ENCODE measurements around the gene ID1. TPM values are rescaled to one million over a fixed set of nuclear protein-coding genes. Genes with fewer than 3 reads are reported as not detected.
"Not testable (repeated sequence)": the region's sequence is repeated elsewhere in the genome, so short reads cannot be mapped to it uniquely, and the experiment has no call there.

Gene ID1
- total RNA-seq, 1 donor from 2014 or later: 89.5 TPM

GRCh38 chr20:31617432-31618104, 12.5 kb downstream of the ID1 start:
- intact Hi-C loops (cut with DNase I): no loop called here
- DNase-seq: no peak
- ATAC-seq (ENCODE audit: poor library complexity): no peak

DNA sequence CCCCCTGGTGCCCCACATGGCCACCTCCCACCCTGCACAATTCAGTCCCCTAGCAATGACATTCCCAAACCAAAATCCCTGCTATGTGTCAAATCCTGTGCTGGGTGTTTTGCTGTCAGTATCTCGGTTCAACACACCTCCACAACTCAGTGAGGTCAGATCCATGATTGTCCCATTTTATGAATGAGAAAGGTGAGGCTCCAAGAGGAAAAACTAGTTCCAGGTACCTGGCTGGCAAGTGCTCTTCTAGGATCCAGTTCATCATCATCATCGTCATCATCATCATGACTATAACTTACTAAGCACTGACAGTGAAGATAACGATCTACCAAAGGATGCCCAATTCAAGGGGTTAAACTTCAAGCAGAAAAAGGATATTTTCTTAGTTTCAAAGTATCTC, 15.2 kb downstream of the ID1 start:
- ATAC-seq (ENCODE audit: poor library complexity) (no peak), DNase-seq (no peak)
- intact Hi-C loops (cut with DNase I): no loop called here

GRCh38 chr20:31623123-31623505, 18.0 kb downstream of the ID1 start:
- intact Hi-C loops (cut with DNase I): not testable (repeated sequence)

GRCh38 chr20:31626534-31626933, 21.4 kb downstream of the ID1 start:
- intact Hi-C loops (cut with DNase I); ATAC-seq (ENCODE audit: poor library complexity); DNase-seq: not testable (repeated sequence)

More at GRCh38 chr20:31623123-31623505, 18.0 kb downstream of the ID1 start:
- ATAC-seq (ENCODE audit: poor library complexity): not testable (repeated sequence)
- DNase-seq: peak; percentile 6

DNA sequence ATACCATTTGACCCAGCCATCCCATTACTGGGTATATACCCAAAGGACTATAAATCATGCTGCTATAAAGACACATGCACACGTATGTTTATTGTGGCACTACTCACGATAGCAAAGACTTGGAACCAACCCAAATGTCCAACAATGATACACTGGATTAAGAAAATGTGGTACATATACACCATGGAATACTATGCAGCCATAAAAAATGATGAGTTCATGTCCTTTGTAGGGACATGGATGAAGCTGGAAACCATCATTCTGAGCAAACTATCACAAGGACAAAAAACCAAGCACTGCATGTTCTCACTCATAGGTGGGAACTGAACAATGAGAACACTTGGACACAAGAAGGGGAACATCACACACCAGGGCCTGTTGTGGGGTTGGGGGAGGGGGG, 23.0 kb downstream of the ID1 start:
- intact Hi-C loops (cut with DNase I); ATAC-seq (ENCODE audit: poor library complexity); DNase-seq: not testable (repeated sequence)

DNA sequence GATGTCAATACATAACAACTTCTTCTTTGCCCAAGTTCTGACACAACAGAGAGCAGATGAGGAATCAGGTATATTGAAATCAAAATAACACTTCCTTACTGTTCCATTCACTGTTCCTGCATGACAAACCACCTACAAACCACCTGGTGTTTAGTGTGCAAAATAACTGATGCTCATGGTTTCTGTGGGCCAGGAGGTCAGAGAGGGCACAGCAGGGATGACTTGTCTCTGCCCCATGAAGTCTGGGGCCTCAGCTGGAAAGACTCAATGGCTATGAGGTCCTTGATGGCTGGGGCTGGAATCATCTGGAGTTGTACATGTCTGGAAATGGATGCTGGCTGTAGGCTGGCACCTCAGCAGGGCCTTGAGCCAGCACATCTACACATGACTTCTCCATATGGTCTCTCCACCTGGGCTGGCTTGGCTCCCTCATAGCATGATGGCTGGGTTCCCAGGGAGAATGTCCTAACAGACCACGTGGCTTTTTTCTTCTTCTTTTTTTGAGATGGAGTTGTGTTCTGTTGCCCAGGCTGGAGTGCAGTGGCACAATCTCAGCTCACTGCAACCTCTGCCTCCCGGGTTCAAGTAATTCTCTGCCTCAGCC, 25.2 kb downstream of the ID1 start:
- ATAC-seq (ENCODE audit: poor library complexity) (no peak), DNase-seq (no peak)
- intact Hi-C loops (cut with DNase I): no loop called here

GRCh38 chr20:31632548-31633338, 27.7 kb downstream of the ID1 start:
- DNase-seq (peak; percentile 27), ATAC-seq (ENCODE audit: poor library complexity) (no peak)
- intact Hi-C loops (cut with DNase I): no loop called here

DNA sequence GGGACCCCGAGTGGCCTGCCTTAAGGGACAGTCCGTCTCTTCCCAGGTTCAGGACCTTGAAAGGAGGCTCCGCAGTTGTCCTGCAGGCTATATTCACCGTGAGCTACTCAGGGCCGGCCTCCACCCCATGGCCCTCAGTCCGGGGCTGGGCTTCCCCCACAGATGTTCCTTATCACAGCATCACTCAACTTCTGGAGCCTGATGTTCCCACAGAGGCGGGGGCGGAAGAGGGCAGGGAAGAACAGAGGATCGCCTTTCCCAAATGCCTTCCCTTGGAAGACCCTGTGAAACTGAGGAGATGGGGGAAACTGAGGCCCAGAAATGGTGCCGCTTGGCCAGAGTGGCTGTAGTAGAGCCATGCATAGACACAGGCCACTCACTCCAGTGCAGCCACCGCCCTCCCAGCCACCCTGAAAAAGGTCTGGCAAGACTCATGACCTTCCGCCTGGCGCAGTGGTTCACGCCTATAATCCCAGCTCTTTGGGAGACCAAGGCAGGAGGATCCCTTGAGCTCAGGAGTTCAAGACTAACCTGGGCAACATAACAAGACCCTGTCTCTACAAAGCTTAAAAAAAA, 28.3 kb downstream of the ID1 start:
- intact Hi-C loops (cut with DNase I): no loop called here
- DNase-seq (peak; percentile 34), ATAC-seq (ENCODE audit: poor library complexity) (peak; percentile 19)

DNA sequence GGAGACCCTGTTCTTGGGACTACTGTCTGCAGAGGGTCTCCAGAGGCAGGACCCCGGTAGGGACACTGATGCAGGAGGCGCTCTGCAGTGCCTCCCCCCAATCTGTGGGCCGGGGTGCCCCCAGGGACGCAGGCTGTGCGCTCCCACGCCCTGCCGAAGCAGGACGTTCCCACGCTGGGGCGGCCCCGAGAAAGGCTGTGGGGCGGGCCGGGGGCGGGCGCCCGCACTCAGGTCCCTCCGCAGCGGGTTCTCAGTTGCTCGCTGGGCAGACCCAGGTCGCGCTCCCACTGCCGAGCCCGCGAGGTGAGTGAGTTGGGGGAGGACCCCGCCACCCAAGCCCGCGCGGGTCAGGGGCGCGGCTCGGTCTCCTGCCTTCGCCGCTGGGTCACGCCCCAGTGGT, 32.6 kb downstream of the ID1 start, which contains the start of gene COX4I2:
TSS of gene COX4I2 (plus strand) at position 253 of the 400 bp plus-strand sequence. CDS start 1,106 bp downstream, outside the sequence.
- intact Hi-C loops (cut with DNase I): no loop called here
- ATAC-seq (ENCODE audit: poor library complexity): peak; percentile 54
- peak; percentile 56 for DNase-seq

GRCh38 chr20:31638317-31638716, 33.2 kb downstream of the ID1 start:
- intact Hi-C loops (cut with DNase I): no loop called here
- DNase-seq: peak; percentile 26
- peak; percentile 37 for ATAC-seq (ENCODE audit: poor library complexity)

DNA sequence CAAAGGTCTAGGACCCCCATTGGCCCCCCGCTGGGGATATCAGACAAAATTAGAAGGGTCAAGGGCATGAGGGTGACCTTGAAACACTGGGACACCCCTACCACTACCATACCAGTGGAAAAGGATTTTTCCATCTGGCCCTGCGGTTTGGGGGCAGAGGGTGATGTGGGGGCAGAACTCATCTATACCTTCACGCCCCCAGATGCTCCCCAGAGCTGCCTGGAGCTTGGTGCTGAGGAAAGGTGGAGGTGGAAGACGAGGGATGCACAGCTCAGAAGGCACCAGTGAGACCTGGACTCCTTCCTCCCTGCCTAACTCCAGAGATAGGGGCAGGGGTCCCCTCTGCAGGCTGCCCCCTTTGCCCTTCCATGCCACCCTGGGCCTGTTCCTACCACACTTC, 33.7 kb downstream of the ID1 start:
- ATAC-seq (ENCODE audit: poor library complexity) (no peak), DNase-seq (no peak)
- intact Hi-C loops (cut with DNase I): no loop called here

DNA sequence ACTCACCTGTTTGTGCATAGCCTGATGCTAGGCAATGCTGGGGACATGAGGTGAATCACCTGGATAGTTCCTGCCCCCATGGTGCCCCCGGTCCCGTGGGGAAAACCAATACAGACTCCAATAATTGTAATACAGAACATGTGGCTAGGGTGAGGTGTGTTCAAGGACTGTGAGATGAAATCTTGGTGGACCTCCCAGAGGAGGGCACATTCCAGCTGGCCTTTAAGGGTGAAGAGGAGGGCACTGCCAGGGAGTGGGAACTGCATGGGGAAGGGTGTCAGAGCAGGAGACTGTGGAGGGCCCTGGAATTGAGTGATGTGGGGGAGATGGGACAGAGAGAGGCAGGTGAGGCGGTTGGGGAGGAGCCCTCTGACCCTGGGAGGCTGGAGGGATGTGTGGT, 35.2 kb downstream of the ID1 start:
- intact Hi-C loops (cut with DNase I): no loop called here
- no peak for ATAC-seq (ENCODE audit: poor library complexity)
- DNase-seq: peak; percentile 4

- intact Hi-C loops (cut with DNase I): no loop called here
- DNase-seq (peak; percentile 13), ATAC-seq (ENCODE audit: poor library complexity) (no peak)
These were observed 36.3 kb downstream of the ID1 start for GRCh38 chr20:31641391-31641790.

GRCh38 chr20:31642837-31643236, 37.7 kb downstream of the ID1 start:
- no peak for DNase-seq
- no peak for ATAC-seq (ENCODE audit: poor library complexity)
- intact Hi-C loops (cut with DNase I): no loop called here

DNA sequence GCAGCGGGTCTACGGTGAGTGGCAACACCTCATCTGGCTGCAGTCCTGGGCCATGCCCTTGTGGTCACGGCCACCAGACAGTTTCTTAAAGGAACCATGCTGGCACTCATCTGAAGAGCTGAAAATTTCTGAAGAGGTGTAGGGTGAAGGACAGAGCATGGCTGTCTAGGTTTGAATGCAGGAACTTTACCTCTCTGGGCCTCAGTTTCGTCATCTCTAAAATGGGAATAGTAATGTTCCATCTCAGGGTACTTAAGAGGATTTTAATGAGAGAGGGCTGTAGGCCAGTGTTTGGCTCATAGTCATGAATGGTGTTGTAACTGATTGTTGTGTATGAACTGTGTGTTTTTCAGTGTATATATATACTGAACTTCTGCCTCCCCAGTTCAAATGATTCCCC, 38.4 kb downstream of the ID1 start:
- intact Hi-C loops (cut with DNase I): no loop called here
- DNase-seq (peak; percentile 1), ATAC-seq (ENCODE audit: poor library complexity) (no peak)

DNA sequence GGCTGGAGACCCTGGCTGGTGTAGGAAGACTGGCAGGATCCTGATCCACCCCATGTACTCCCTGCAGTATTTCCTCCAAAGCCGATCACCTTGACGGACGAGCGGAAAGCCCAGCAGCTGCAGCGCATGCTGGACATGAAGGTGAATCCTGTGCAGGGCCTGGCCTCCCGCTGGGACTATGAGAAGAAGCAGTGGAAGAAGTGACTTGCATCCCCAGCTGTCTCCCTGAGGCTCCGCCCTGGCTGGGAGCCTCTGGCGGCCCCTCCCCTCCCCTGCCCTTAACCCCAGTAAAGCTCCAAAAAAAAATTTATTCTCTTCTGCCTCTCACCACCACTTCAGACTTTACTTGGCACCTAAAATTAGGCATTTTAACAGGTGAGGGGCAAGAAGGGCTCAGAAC, 39.6 kb downstream of the ID1 start:
- no peak for ATAC-seq (ENCODE audit: poor library complexity)

GRCh38 chr20:31648104-31648503, 43.0 kb downstream of the ID1 start:
- DNase-seq: peak; percentile 4
- intact Hi-C loops (cut with DNase I); ATAC-seq (ENCODE audit: poor library complexity): not testable (repeated sequence)

More for the DNA sequence above, 39.6 kb downstream of the ID1 start:
- intact Hi-C loops (cut with DNase I): no loop called here
- peak; percentile 29 for DNase-seq

DNA sequence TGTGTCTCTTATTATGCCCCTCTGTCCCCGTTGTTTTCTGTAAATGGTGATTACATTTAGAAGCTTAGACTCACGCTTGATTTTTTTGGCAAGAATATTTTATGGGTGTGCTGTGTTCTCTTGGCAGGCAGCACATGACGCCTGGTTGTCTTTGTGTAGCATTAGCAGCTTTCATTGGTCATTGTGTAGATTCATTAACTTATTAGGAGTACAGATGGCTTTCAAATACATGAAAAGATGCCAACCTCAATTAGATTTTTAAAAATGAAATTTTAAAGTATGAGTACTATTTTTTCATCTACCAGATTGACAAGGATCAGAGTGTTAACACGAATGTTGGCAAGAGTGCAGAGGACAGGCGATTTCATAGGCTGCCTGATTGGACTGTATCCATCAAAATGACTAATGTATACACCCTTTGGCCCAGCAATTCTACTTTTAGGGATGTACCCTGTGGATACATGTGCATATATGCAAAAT, 47.9 kb downstream of the ID1 start:
- ATAC-seq (ENCODE audit: poor library complexity) (peak; percentile 51), DNase-seq (peak; percentile 13)
- intact Hi-C loops (cut with DNase I): no loop called here

DNA sequence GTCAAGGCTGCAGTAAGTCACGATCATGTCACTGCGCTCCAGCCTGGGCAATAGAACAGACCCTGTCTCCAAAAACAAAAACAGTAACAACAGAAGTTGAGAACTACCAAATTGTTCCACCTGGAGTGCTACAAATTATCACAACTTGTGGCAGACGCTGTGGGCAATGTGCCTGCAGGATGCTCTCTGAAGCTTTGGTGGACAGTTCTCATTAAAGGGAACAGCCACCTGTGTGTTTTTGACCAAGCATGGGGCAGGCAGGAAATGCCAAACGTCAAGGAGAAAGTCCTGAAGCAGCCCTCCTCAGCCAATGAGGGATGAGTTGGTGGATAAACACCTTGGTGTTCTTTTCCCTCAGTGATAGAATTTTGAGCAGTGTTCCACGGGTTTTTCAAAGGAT, 48.5 kb downstream of the ID1 start:
- no peak for ATAC-seq (ENCODE audit: poor library complexity)
- intact Hi-C loops (cut with DNase I): no loop called here
- DNase-seq: no peak
